Measurements from ENCODE around the gene CSNK2B. TPM values are rescaled to one million over a fixed set of nuclear protein-coding genes. Genes with fewer than 3 reads are reported as not detected.
A peak's percentile ranks its signal among the peaks of the same experiment; 100 is the strongest.

Gene CSNK2B
- total and polyA plus RNA-seq, 9 of the 15 experiments (the other 6 are each of a cell fraction or from before 2014, with no cell fraction given) = 120 to 1,126 (median 529) TPM

DNA sequence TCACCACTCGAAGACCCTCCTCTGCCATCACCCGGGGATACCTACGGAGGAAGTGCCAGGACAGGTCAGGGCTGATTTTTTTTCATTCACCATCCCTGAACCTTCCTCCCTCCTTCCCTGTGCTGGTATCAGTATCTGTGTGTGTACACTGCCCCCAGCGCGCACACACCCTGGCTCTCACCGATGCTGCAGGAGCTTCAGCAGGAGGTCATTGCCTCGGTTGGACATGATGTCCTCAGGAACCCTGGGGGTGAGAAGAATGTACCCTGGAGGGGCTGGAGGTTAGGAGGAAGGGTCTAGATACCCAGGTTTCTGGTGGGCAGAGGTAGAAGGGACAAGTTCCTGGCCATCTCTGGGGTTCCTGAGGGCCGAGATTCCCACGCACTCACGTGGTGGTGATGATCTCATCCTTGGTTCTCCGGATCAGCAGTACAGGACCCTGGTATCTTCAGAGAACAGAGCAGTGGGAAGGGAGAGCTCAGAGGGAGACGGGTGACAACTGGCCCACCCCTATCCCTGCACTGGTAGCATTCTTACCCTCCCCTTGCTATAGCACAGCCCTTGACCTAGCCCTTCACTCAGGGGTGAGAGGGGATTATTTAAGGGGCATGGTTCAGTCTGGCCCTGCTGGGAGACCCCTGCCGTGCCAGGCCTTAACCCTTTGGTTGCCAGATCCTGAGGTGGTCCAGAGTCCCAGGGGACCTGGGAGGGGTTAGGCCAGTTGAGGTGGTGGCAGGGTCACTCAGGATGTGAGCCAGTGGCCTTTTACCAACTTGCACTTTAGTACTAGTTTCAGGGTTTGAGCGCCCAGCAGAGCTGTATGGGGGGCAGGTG, 22.2 kb downstream of the CSNK2B start (continued):
- TF ChIP-seq, protein P1, sequence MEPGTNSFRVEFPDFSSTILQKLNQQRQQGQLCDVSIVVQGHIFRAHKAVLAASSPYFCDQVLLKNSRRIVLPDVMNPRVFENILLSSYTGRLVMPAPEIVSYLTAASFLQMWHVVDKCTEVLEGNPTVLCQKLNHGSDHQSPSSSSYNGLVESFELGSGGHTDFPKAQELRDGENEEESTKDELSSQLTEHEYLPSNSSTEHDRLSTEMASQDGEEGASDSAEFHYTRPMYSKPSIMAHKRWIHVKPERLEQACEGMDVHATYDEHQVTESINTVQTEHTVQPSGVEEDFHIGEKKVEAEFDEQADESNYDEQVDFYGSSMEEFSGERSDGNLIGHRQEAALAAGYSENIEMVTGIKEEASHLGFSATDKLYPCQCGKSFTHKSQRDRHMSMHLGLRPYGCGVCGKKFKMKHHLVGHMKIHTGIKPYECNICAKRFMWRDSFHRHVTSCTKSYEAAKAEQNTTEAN (CRISPR knock-in tag; IDR thresholded peaks at IDR 0.05) = no peak
- TF ChIP-seq ARNT (IDR thresholded peaks at IDR 0.05) (no peak), WHSC1 (IDR thresholded peaks at IDR 0.05; ENCODE audit: low read length) (no peak), IRF2 (CRISPR knock-in tag; IDR thresholded peaks at IDR 0.05) (0 out of 2 replicates have a peak, but pooled peaks have one; percentile 22), TCF3 (CRISPR knock-in tag; IDR thresholded peaks at IDR 0.05) (no peak), FOXK1 (CRISPR knock-in tag; IDR thresholded peaks at IDR 0.05; ENCODE audit: borderline replicate concordance) (peak; percentile 40; the same call in 1 of the 2 replicates), ZC3H4 (CRISPR knock-in tag; IDR thresholded peaks at IDR 0.05; ENCODE audit: borderline replicate concordance) (peak; percentile 28; the same call in 1 of the 2 replicates), PRMT5 (CRISPR knock-in tag; IDR thresholded peaks at IDR 0.05) (peak; percentile 29; the same call in 1 of the 2 replicates), STAG1 (CRISPR knock-in tag; IDR thresholded peaks at IDR 0.05; ENCODE audit: borderline replicate concordance) (0 out of 2 replicates have a peak, but pooled peaks have one; percentile 6), CEBPG (CRISPR knock-in tag; IDR thresholded peaks at IDR 0.05) (peak; percentile 24; the same call in 1 of the 2 replicates), CEBPG (tag; conservative IDR thresholded peaks at IDR 0.05 in 1 of 2, IDR thresholded peaks at IDR 0.05 in 1 of 2) (no peak)
- TF ChIP-seq, protein P2, sequence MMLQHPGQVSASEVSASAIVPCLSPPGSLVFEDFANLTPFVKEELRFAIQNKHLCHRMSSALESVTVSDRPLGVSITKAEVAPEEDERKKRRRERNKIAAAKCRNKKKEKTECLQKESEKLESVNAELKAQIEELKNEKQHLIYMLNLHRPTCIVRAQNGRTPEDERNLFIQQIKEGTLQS (IDR thresholded peaks at IDR 0.05) = peak; percentile 73
- TF ChIP-seq, protein P2 (CRISPR knock-in tag; conservative IDR thresholded peaks at IDR 0.05) = no peak
- TF ChIP-seq, protein P3, sequence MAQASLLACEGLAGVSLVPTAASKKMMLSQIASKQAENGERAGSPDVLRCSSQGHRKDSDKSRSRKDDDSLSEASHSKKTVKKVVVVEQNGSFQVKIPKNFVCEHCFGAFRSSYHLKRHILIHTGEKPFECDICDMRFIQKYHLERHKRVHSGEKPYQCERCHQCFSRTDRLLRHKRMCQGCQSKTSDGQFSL (CRISPR knock-in tag; IDR thresholded peaks at IDR 0.05) = 0 out of 2 replicates have a peak, but pooled peaks have one; percentile 20
- TF ChIP-seq, protein P3 (tag; IDR thresholded peaks at IDR 0.05) = no peak
